Esophagus muscularis mucosa (tissue), 3 donors: ENCODE measurements around the gene NEK7.

ENCODE experiments used
- POLR2A ChIP-seq: fragments of 450-650 bp; IDR thresholded peaks from one replicate; pipeline ENCODE4 v1.6.1; 2017; ENCODE audit warnings: antibody characterized with exemption, moderate library complexity, mild to moderate bottlenecking, low read depth
- POLR2AphosphoS5 ChIP-seq, 2 donors: sonication (generic); formaldehyde crosslinking; IDR thresholded peaks; one replicate each; pipeline ENCODE4 v1.6.1; 2017; ENCODE audit warnings: antibody characterized with exemption in 2 of 2
- TF ChIP-seq, protein P1 (sequence below), 3 experiments: fragments of 200-600 bp in 2 of 3; fragments of 450-650 bp in 1 of 3; sonication (generic) in 2 of 3; IDR thresholded peaks; one replicate each; pipeline ENCODE4 v1.5.1; 2017 to 2019; ENCODE audit warnings: antibody characterized with exemption in 3 of 3, mild to moderate bottlenecking in 2 of 3, moderate library complexity in 1 of 3

DNA sequence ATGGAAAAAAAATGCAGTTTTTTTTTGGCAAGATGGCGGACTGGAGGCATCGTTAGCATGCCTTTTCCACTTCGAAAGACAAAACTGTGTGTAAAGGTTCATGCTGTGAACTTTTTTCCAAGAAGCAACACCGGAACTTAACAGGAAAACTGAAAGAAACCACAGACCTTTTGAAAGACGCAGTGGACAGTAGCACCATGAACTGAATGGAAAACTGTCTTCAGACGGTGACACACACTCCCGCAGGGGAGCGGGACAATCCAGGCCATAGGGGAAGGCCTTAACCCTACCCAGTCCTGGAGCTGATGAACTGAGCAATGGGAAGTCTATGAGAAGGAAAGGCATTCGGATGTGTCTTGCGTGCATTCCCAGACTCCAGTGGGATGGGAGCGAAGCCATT is 54.9 kb downstream of the NEK7 start:
- TF ChIP-seq, protein P1, sequence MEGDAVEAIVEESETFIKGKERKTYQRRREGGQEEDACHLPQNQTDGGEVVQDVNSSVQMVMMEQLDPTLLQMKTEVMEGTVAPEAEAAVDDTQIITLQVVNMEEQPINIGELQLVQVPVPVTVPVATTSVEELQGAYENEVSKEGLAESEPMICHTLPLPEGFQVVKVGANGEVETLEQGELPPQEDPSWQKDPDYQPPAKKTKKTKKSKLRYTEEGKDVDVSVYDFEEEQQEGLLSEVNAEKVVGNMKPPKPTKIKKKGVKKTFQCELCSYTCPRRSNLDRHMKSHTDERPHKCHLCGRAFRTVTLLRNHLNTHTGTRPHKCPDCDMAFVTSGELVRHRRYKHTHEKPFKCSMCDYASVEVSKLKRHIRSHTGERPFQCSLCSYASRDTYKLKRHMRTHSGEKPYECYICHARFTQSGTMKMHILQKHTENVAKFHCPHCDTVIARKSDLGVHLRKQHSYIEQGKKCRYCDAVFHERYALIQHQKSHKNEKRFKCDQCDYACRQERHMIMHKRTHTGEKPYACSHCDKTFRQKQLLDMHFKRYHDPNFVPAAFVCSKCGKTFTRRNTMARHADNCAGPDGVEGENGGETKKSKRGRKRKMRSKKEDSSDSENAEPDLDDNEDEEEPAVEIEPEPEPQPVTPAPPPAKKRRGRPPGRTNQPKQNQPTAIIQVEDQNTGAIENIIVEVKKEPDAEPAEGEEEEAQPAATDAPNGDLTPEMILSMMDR (IDR thresholded peaks at IDR 0.05), result no peak
- TF ChIP-seq POLR2AphosphoS5 (IDR thresholded peaks at IDR 0.05) (no peak), POLR2A (no peak)
